ENCODE results near the gene STRIP2.

Gene STRIP2

DNA sequence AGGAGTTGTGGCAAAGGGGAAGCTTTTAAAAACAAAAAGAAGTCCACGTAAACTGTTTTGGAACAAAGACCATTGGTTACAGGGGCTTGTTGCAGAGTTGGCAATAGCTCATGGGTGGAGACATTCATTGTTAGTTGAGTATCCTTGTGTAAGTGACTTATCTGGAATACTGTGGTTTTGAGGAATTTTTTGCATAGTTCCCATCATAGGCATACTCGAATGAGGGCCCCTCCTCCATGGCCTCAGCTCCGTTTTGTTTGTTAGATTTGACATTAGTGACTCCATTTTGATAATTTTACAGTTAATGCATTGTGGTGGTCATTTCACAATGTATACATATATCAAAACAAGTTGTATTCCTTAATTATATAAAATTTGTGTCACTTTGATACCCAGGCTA, 55.3 kb downstream of the STRIP2 start:
- H3K4me3 ChIP-seq (ENCODE audit: low read length), result no peak overlapping the region
- peaks cover 19% of the 10 kb centered on the region for H3K4me1 ChIP-seq (ENCODE audit: control insufficient read depth, low read length)
- no peaks in the 10 kb centered on the region for H3K79me2 ChIP-seq (ENCODE audit: control insufficient read depth, low read length)
- H3K9me3 ChIP-seq (ENCODE audit: control insufficient read depth, insufficient read depth, low read length), result no peaks in the 10 kb centered on the region
- no peak overlapping the region for H3K4me2 ChIP-seq (ENCODE audit: low read length)
- no peaks in the 10 kb centered on the region for H3K9me2 ChIP-seq (replicated peaks; ENCODE audit: control insufficient read depth, low read length)
- no peaks in the 10 kb centered on the region for H3K27me3 ChIP-seq (ENCODE audit: control insufficient read depth, low read length)
- no peak overlapping the region for H3K27ac ChIP-seq (ENCODE audit: low read depth, low read length)
- TF ChIP-seq, protein P1, sequence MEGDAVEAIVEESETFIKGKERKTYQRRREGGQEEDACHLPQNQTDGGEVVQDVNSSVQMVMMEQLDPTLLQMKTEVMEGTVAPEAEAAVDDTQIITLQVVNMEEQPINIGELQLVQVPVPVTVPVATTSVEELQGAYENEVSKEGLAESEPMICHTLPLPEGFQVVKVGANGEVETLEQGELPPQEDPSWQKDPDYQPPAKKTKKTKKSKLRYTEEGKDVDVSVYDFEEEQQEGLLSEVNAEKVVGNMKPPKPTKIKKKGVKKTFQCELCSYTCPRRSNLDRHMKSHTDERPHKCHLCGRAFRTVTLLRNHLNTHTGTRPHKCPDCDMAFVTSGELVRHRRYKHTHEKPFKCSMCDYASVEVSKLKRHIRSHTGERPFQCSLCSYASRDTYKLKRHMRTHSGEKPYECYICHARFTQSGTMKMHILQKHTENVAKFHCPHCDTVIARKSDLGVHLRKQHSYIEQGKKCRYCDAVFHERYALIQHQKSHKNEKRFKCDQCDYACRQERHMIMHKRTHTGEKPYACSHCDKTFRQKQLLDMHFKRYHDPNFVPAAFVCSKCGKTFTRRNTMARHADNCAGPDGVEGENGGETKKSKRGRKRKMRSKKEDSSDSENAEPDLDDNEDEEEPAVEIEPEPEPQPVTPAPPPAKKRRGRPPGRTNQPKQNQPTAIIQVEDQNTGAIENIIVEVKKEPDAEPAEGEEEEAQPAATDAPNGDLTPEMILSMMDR (IDR thresholded peaks at IDR 0.05; ENCODE audit: low read depth, low read length, poor library complexity, severe bottlenecking), result no peak
- no peak for TF ChIP-seq EZH2phosphoT487 (IDR thresholded peaks at IDR 0.05; ENCODE audit: borderline replicate concordance, low read length)
- H4K20me1 ChIP-seq (ENCODE audit: control insufficient read depth, insufficient read depth, low read depth, low read length), result no peaks in the 10 kb centered on the region
- peaks cover 11% of the 10 kb centered on the region for H3F3A ChIP-seq (ENCODE audit: control insufficient read depth, insufficient read depth)
- H3K36me3 ChIP-seq (ENCODE audit: control insufficient read depth, low read length), result no peaks in the 10 kb centered on the region; the same call in 1 of the 2 replicates

DNA sequence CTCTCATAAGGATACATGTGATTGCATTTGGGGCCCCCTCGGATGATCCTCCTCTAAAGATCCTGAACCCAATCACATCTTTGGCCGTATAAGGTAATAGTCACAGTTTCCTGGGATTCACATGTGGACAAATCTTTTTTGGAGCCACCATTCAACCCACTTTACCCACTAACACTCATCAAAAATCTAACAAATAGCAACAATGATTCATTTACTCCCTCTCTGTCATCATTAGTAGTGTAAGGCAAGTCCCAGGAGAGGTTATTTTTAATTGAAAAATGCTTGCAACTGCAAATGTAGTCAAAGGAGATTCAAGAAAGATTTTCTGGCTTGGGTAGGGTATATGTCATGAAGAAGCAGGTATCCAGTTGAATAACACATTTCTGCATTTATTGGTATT, 58.2 kb downstream of the STRIP2 start:
- peaks cover 19% of the 10 kb centered on the region for H3F3A ChIP-seq (ENCODE audit: control insufficient read depth, insufficient read depth)
- no peaks in the 10 kb centered on the region for H3K9me3 ChIP-seq (ENCODE audit: control insufficient read depth, insufficient read depth, low read length)
- no peaks in the 10 kb centered on the region for H4K20me1 ChIP-seq (ENCODE audit: control insufficient read depth, insufficient read depth, low read depth, low read length)
- TF ChIP-seq, protein P1 (IDR thresholded peaks at IDR 0.05; ENCODE audit: low read depth, low read length, poor library complexity, severe bottlenecking), result no peak
- TF ChIP-seq EZH2phosphoT487 (IDR thresholded peaks at IDR 0.05; ENCODE audit: borderline replicate concordance, low read length), result no peak
- peaks cover 35% of the 10 kb centered on the region for H3K4me1 ChIP-seq (ENCODE audit: control insufficient read depth, low read length)
- no peaks in the 10 kb centered on the region for H3K27me3 ChIP-seq (ENCODE audit: control insufficient read depth, low read length)
- H3K9me2 ChIP-seq (replicated peaks; ENCODE audit: control insufficient read depth, low read length), result no peaks in the 10 kb centered on the region
- no peak overlapping the region for H3K4me2 ChIP-seq (ENCODE audit: low read length)
- no peaks in the 10 kb centered on the region for H3K79me2 ChIP-seq (ENCODE audit: control insufficient read depth, low read length)
- no peak overlapping the region for H3K4me3 ChIP-seq (ENCODE audit: low read length)
- no peaks in the 10 kb centered on the region for H3K36me3 ChIP-seq (ENCODE audit: control insufficient read depth, low read length)
- H3K27ac ChIP-seq (ENCODE audit: low read depth, low read length), result no peak overlapping the region

DNA sequence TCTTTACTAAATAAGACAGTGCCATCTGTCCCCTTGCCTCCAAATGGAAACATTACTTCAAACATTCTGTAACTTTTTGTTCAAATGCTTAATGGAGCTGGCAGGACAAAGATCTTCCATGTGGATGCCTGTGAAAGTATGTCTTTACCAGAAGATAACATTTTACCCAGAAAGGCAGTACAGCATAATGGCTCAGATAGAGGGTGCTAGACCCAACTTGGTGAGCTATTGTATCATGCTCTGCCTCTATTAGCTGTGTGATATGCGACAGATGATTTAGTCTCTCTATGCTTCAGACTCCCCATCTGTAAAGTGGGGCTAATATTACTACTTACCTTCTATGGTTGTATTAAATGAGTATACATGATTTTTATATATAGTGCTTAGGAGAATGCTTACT, 59.3 kb downstream of the STRIP2 start:
- TF ChIP-seq, protein P1 (IDR thresholded peaks at IDR 0.05; ENCODE audit: low read depth, low read length, poor library complexity, severe bottlenecking), result peak; percentile 58
- no peak for TF ChIP-seq EZH2phosphoT487 (IDR thresholded peaks at IDR 0.05; ENCODE audit: borderline replicate concordance, low read length)
- Histone ChIP-seq H3K9me2 (replicated peaks; ENCODE audit: control insufficient read depth, low read length) (no peaks in the 10 kb centered on the region), H3K4me1 (ENCODE audit: control insufficient read depth, low read length) (peaks cover 35% of the 10 kb centered on the region), H3F3A (ENCODE audit: control insufficient read depth, insufficient read depth) (peaks cover 21% of the 10 kb centered on the region), H3K9me3 (ENCODE audit: control insufficient read depth, insufficient read depth, low read length) (no peaks in the 10 kb centered on the region), H4K20me1 (ENCODE audit: control insufficient read depth, insufficient read depth, low read depth, low read length) (no peaks in the 10 kb centered on the region), H3K36me3 (ENCODE audit: control insufficient read depth, low read length) (no peaks in the 10 kb centered on the region), H3K4me2 (ENCODE audit: low read length) (peak overlapping the region; percentile 40), H3K4me3 (ENCODE audit: low read length) (peak overlapping the region; percentile 5), H3K79me2 (ENCODE audit: control insufficient read depth, low read length) (no peaks in the 10 kb centered on the region), H3K27me3 (ENCODE audit: control insufficient read depth, low read length) (no peaks in the 10 kb centered on the region), H3K27ac (ENCODE audit: low read depth, low read length) (no peak overlapping the region)
